Measurements from ENCODE around the gene PI4K2A.

The PI4K2A gene

DNA sequence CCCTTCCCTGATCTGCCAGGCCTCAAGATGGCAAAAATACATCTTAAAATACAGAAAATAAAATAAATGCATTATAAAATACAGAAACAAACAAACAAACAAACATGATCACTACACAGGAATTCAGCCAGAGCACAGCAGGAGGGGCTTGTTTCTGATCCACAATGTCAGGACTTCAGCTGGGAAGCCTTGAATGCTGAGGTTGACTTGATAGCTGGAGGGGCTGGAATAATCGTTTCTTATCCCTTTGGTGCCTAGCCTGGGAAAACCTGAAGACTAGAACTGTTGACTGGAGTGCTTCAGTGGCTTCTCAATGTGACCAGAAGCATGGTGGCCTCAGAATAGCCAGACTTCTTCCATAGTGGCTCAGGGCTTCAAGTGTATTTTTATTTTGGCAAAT is 63.9 kb downstream of the PI4K2A start:
- no peak for DNase-seq (ENCODE audit: low read depth in 2 of 2)

DNA sequence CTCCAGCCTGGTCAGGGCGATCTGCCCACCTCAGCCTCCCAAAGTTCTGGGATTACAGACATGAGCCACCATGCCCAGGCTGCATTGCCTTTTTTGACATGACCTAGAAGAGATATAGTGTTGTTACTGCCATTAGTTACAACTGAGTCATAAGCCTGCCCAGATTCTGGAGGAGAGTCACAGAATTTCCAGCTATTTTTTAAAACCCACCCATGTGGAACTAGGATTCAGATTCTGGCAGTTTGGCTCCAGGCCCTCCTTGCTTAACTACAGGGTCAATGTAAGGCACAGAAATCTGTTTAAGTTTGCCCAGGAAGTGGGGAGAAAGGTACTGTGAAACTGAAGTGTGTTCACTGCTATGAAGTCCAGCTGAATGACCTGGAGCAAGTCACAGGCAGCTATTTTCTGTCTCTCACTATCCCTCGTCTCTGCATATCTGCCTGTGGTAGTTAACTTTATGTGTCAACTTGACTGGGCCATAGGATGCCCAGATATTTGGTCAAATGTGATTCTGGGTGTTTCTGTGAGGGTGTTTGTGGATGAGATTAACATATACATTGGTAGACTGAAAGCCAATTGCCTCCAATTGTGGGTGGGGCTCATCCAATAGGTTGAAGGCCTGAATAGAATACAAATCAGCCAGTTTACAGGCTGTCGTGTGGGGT is 64.7 kb downstream of the PI4K2A start:
- DNase-seq (ENCODE audit: low read depth in 2 of 2), result no peak

- no peak for DNase-seq (ENCODE audit: low read depth in 2 of 2)
Observed at GRCh38 chr10:97707134-97707861, 66.8 kb downstream of the PI4K2A start.

GRCh38 chr10:97708167-97708566 is 67.7 kb downstream of the PI4K2A start:
- no peak for DNase-seq (ENCODE audit: low read depth in 2 of 2)

GRCh38 chr10:97708976-97709946 is 68.8 kb downstream of the PI4K2A start:
- DNase-seq (ENCODE audit: low read depth in 2 of 2), result no peak

DNA sequence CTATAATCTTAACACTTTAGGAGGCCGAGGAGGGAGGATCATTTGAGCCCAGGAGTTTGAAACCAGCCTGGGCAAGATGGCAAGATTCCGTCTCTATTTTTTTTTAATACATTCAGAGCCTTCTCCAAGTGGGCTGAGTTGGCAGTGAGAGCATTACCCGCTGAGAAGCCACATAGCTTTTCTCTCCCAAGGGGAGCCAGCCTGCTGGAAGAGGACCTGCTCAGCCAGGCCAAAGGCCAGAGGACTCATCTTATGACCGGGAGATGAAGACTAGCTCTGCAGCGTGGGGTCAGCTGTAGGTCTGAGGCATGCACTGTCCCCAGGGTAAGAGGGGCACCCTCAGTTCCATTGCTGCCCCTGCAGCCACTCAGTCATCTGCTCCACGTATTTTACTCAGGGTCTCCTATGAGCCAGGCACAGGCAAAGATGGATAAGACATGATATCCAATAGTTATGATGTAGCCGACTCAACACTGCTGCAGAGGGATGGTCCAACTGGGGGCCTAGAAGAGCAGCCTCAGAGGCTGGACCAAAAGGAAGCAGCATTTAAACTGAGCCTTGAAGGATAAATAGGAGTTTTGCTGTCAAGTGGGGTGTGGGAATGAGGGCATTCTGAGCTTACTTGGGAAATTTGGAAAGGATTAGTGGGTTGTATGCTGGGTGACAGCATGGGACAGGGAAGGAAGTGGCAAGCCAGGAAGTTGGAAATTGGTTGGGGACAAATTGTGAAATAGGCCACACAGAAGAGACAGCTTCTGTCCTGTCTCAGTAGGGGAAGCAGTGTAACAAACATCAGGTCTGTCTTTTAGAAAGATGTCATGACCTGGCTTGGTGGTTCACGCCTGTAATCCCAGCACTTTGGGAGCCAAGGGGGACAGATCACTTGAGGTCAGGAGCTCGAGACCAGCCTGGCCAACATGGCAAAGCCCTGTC is 71.4 kb downstream of the PI4K2A start:
- DNase-seq (ENCODE audit: low read depth in 2 of 2), result no peak

- DNase-seq (ENCODE audit: low read depth in 2 of 2), result no peak
Observed at GRCh38 chr10:97713339-97713825, 72.9 kb downstream of the PI4K2A start, which contains the start of gene MARVELD1. Gene MARVELD1, plus strand, starts transcription at chr10:97713730. Its CDS starts 147 bp downstream, at chr10:97713877.

DNA sequence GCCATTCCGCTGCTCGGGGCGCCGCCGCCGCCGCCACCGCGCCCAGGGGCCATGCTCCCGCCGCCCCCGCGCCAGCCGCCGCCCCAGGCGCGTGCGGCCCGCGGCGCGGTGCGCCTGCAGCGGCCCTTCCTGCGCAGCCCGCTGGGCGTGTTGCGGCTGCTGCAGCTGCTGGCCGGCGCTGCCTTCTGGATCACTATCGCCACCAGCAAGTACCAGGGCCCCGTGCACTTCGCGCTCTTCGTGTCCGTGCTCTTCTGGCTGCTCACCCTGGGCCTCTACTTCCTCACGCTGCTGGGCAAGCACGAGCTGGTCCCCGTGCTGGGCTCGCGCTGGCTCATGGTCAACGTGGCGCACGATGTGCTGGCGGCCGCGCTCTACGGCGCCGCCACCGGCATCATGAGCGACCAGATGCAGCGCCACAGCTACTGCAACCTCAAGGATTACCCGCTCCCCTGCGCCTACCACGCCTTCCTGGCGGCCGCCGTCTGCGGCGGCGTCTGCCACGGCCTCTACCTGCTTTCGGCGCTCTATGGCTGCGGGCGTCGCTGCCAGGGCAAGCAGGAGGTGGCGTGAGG is 73.4 kb downstream of the PI4K2A start:
- no peak for DNase-seq (ENCODE audit: low read depth in 2 of 2)

- DNase-seq (ENCODE audit: low read depth in 2 of 2), result no peak
Observed at GRCh38 chr10:97714401-97715258, 74.2 kb downstream of the PI4K2A start.

DNA sequence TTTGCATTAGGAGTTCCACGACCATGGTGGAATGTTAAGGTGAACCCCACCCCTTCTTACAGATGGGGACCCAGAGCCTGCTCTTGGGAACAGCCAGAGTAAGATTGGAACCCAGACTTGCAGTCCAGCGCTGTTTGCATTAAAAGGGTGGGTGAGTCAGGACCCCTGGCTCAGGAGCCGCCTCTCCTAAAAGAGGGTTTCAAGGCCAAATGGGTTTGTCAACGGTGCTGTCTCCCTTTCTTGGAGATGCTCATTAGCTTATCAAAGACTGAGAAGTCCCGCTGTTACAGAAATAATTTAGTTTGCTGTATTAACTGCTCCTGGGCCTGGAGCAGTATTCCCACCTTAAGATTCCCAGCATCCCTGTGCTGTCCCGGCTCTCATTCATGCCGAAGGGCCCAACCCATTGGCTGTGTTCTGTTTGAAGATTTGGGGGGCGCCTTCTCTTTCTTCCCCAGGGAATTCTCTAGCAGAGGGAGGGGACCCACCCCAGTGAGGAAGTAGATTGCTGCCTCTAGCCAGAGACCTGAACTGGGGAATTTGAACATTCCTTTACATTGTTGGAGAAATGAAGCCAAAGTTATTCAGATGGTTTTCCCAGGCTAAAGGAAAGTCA is 74.9 kb downstream of the PI4K2A start:
- no peak for DNase-seq (ENCODE audit: low read depth in 2 of 2)

GRCh38 chr10:97717627-97718026 is 77.2 kb downstream of the PI4K2A start:
- no peak for DNase-seq (ENCODE audit: low read depth in 2 of 2)

DNA sequence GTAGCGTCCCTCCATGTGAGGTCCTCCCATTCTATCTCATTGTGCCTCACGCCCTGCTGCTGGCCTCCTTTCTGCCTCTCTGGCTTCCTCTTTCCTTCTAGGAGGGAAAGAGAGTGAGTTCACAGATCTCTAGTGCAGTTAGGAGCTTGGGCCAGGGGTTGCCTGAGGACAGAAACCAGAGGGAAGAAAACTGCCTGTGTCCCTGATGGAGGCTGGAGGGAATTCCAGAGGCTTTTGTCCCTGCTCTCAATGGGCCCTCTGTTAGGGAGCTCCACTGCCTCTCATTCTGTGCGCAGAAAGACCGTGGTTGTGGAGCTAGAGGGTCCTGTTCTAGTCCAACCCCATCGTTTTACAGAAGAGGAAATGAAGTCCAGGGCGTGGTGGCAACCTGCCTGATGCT is 77.7 kb downstream of the PI4K2A start:
- DNase-seq (ENCODE audit: low read depth in 2 of 2), result no peak

GRCh38 chr10:97718659-97719142 is 78.2 kb downstream of the PI4K2A start:
- no peak for DNase-seq (ENCODE audit: low read depth in 2 of 2)

DNA sequence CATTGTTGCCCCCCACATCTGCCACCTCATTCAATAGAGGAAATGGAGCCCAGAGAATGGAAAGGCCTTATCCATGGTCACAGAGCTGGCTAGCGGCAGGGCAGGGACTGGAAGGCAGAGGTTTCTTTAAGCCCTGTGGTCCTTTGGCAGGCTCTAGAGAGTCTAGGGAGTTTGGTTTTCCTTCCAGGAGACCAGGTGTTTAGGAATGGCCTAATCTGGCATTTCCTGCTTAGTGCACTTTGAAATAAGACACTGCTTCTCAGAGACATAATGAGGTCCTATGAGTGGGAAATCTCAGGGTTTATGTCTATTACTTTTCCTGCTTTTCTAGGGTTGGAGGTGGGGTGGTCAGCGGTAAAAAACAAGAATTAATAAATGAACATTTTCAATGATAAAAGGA is 79.1 kb downstream of the PI4K2A start:
- DNase-seq (ENCODE audit: low read depth in 2 of 2), result no peak

DNA sequence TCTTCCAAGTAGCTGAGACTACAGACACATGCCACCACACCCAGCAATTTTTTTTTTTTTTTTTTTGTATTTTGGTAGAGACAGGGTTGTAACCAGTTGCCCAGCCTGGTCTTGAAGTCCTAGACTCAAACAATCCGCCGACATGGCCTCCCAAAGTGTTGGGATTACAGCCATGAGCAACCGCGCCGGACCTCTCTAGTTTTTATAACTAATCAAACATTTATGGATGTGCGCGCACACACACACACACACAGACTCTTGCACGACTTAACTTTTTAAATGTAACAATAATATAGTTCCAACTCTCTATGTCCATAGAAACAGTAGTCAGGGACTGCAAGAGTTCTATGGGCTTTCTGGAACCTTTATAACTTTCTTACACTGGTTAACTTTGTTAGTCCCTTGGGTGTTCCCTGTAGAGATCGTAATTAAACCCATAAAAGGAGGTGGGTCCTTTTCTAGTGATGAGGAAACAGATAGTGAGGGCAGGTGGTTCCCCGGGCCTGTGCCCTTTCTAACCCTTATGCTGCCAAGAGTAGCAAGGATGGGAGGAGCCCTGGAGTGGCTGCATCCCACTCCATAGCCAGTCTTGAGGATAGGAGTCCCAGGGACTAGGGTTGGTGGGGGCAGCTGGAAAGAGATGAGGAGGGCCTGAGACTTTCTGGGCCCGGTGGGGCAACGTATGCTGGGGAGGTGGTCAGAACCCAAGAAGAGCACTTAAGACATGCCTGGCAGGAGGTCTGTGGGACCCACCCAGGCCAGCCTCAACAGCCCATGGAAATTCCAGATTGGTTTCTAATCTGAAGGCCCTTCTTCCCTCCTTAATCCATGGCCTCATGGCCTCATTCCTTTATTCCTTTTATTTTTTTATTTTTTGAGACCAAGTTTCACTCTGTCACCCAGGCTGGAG is 81.7 kb downstream of the PI4K2A start:
- no peak for DNase-seq (ENCODE audit: low read depth in 2 of 2)

DNA sequence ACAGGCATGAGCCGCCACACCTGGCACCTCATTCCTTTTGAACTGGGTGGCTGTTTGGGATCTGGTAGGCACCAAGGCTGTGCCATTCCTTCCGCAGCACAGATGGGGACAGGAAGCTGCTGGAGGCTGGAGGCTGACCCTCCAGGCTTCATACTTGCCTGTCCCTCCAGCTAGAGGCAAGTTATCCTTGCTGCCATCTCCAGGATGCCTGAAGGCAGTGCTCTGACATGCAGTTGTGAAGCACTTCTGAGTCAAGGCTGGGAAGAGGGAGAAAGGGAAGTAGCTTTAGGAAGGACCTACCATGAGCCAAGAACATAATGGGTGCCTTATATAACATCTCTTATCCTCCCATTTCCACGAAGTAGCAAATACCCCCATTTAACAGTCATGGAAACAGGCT is 82.5 kb downstream of the PI4K2A start:
- no peak for DNase-seq (ENCODE audit: low read depth in 2 of 2)

DNA sequence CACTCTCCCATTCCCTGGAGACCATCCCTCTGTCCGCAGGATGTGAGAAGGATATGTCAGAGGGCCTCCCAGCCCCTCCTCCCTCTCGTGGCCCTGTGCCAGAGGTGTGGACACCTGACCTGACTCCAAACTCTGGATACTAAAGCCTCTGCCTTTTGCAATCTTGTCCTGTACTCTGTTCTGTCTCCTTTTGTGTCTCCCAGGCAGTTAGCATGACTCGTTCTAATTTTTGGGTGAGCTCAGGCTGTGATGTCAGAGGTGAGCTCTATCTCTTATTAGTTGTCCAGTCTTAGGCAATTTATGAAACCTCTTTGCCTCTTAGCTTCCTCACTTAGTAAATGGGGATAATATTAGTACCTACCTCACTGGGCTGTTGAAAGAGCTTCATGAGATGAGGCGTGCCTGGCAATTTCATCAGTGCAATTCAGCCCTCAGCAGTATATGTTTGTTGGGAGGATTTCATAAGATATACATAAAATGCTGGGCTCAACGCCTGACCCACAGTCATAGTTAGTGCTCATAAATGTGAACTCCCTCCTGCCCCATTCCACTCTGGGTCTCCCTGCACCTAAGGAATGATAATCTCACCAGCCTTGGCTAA is 84.0 kb downstream of the PI4K2A start:
- DNase-seq (ENCODE audit: low read depth in 2 of 2), result no peak
